Measurements from ENCODE around the gene JUN. TPM values are rescaled to one million over a fixed set of nuclear protein-coding genes. Genes with fewer than 3 reads are reported as not detected.

Gene JUN
- total RNA-seq, 1 experiment from 2014 or later = 14.2 TPM

GRCh38 chr1:58782178-58783089, 1.4 kb downstream of the JUN start:
- H3K4me1 Mint-ChIP-seq = peaks cover 18 to 26% of the 10 kb centered on the region in 2 experiments
- H3K27ac ChIP-seq (ENCODE audit: insufficient read length, low read depth, low read length) = no peak overlapping the region
- TF ChIP-seq CTCF (conservative IDR thresholded peaks at IDR 0.05) = no peak

More at GRCh38 chr1:58782178-58783089, 1.4 kb downstream of the JUN start:
- H2BK20ac ChIP-seq (ENCODE audit: low read depth, low read length, poor library complexity, severe bottlenecking) = no peak overlapping the region
- H3K18ac ChIP-seq (ENCODE audit: insufficient read length, low read depth, low read length) = peak overlapping the region; percentile 74
- peaks cover 4 to 7% of the 10 kb centered on the region in 2 experiments; a peak in 2 of 5 replicates for H3K9me3 Mint-ChIP-seq
- peak overlapping the region in 2 of 3 experiments; percentile 14 to 86; a peak in 3 of 7 replicates for H3K27ac Mint-ChIP-seq
- peak overlapping the region; percentile 96 for H3K4me2 ChIP-seq (ENCODE audit: insufficient read depth, insufficient read length, low read length)
- peaks cover 15% of the 10 kb centered on the region; the same call in 1 of the 2 replicates for H3K27me3 ChIP-seq (ENCODE audit: insufficient read depth, low read length)
- H3K4me1 ChIP-seq (ENCODE audit: insufficient read depth, low read length) = peaks cover 5% of the 10 kb centered on the region; the same call in 1 of the 2 replicates
- no peak overlapping the region for H4K5ac ChIP-seq (ENCODE audit: insufficient read length, low read depth, low read length)
- no peak overlapping the region for H2BK120ac ChIP-seq (ENCODE audit: low read depth, low read length, poor library complexity, severe bottlenecking)
- H3K14ac ChIP-seq (ENCODE audit: insufficient read depth, low read length) = peak overlapping the region; percentile 85
- H3K4me3 Mint-ChIP-seq = peak overlapping the region; percentile 83 to 91
- H3K9me3 ChIP-seq (ENCODE audit: control insufficient read depth, low read depth, low read length) = no peaks in the 10 kb centered on the region
- H3K27me3 Mint-ChIP-seq (ENCODE audit: low read depth) = peaks cover 34% of the 10 kb centered on the region
- peaks cover 32% of the 10 kb centered on the region for H3K23me2 ChIP-seq (ENCODE audit: insufficient read length, low read depth, low read length, poor library complexity, severe bottlenecking)
- no peak overlapping the region for H3T11ph ChIP-seq (ENCODE audit: low read length)
- H2AK5ac ChIP-seq (ENCODE audit: insufficient read length, low read length) = no peak overlapping the region
- H2AFZ ChIP-seq (ENCODE audit: low read length) = no peak overlapping the region
- WGBS (ENCODE audit: extremely low coverage, insufficient read length, low lambda C conversion rate) = no CpG with 5 or more reads among the region's 82 CpGs
- H2BK5ac ChIP-seq (ENCODE audit: insufficient read length, low read length) = no peak overlapping the region
- no peak overlapping the region for H4K91ac ChIP-seq (ENCODE audit: insufficient read length, low read depth, low read length)
- H3K23ac ChIP-seq (ENCODE audit: insufficient read length, low read depth, low read length) = no peak overlapping the region
- no peak overlapping the region for H3K56ac ChIP-seq (ENCODE audit: insufficient read length, low read depth, low read length)
- H3K9ac ChIP-seq (ENCODE audit: extremely low read depth, insufficient read length, low read length) = peak overlapping the region; percentile 81
- H3K4ac ChIP-seq (ENCODE audit: low read depth, low read length) = no peak overlapping the region
- DNase-seq = peak; percentile 67
- peaks cover 0 to 9% (median 6%) of the 10 kb centered on the region in 3 experiments; a peak in 4 of 7 replicates for H3K36me3 Mint-ChIP-seq (ENCODE audit: insufficient read depth in 1 of 3, low read depth in 3 of 3)
- no peak overlapping the region for H2BK12ac ChIP-seq (ENCODE audit: insufficient read length, low read depth, low read length)
- no peak overlapping the region for H4K8ac ChIP-seq (replicated peaks; ENCODE audit: insufficient read length, low read depth, low read length)
- no peak overlapping the region for H2BK15ac ChIP-seq (ENCODE audit: low read depth, low read length)
- H3K79me1 ChIP-seq (ENCODE audit: insufficient read depth, low read depth, low read length, poor library complexity, severe bottlenecking) = no peaks in the 10 kb centered on the region
- no peaks in the 10 kb centered on the region for H4K20me1 ChIP-seq (ENCODE audit: control insufficient read depth, insufficient read depth, insufficient read length)
- H3K79me2 ChIP-seq (ENCODE audit: insufficient read depth, low read length) = no peaks in the 10 kb centered on the region; the same call in 1 of the 2 replicates

All from H9 (cell line).